Measurements from ENCODE around the gene TNFRSF13B. TPM values are rescaled to one million over a fixed set of nuclear protein-coding genes. Genes with fewer than 3 reads are reported as not detected.

TNFRSF13B gene
- total RNA-seq, 2 donors from 2014 or later = not detected

DNA sequence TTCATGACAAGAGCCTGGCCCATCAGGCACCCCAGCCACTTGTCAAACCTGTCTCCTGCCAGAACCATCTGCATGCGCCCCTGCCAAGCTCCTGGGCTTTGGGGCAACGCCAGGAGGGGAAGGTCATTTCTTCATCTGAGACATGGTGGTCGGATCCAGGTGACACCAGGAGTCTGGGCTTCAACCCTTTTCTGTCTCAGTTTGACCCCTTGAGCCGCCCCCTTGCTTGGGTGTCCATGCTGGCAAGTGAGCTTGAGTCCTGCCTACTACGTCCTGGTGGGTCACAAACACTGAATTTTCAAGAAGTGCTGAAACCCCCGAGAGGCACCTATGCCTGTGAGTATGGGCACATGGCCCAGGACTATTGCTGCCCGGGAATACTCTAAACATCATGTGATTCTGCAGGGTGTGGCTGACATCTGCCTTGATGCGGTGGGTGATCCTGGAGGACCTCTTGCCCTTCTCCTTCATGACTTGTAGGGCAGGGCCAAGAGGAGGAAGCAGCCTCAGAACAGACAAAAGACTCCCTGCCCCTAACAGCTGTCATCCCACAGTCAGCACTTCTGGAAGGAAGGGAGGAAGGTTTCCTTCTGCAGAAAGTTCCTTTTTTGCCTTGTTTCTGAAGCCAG lies 43.4 kb downstream of the TNFRSF13B start:
- WGBS, 2 donors = 75% methylated on average over 8 of the region's 8 CpGs
- no peak for TF ChIP-seq POLR2A (IDR thresholded peaks at IDR 0.05)
- TF ChIP-seq, protein P1, sequence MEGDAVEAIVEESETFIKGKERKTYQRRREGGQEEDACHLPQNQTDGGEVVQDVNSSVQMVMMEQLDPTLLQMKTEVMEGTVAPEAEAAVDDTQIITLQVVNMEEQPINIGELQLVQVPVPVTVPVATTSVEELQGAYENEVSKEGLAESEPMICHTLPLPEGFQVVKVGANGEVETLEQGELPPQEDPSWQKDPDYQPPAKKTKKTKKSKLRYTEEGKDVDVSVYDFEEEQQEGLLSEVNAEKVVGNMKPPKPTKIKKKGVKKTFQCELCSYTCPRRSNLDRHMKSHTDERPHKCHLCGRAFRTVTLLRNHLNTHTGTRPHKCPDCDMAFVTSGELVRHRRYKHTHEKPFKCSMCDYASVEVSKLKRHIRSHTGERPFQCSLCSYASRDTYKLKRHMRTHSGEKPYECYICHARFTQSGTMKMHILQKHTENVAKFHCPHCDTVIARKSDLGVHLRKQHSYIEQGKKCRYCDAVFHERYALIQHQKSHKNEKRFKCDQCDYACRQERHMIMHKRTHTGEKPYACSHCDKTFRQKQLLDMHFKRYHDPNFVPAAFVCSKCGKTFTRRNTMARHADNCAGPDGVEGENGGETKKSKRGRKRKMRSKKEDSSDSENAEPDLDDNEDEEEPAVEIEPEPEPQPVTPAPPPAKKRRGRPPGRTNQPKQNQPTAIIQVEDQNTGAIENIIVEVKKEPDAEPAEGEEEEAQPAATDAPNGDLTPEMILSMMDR (IDR thresholded peaks at IDR 0.05) = no peak
- Histone ChIP-seq H3K9me3 (no peaks in the 10 kb centered on the region), H3K36me3 (replicated peaks in 1 of 2; ENCODE audit: insufficient read depth in 1 of 2, low read depth in 2 of 2) (no peaks in the 10 kb centered on the region), H3K4me1 (peaks cover 5% of the 10 kb centered on the region), H3K27ac (no peak overlapping the region), H3K4me3 (no peak overlapping the region), H3K27me3 (no peaks in the 10 kb centered on the region)
- no peak for ATAC-seq
- no peak for DNase-seq
- intact Hi-C loops (cut with DNase I) = no loop called here

DNA sequence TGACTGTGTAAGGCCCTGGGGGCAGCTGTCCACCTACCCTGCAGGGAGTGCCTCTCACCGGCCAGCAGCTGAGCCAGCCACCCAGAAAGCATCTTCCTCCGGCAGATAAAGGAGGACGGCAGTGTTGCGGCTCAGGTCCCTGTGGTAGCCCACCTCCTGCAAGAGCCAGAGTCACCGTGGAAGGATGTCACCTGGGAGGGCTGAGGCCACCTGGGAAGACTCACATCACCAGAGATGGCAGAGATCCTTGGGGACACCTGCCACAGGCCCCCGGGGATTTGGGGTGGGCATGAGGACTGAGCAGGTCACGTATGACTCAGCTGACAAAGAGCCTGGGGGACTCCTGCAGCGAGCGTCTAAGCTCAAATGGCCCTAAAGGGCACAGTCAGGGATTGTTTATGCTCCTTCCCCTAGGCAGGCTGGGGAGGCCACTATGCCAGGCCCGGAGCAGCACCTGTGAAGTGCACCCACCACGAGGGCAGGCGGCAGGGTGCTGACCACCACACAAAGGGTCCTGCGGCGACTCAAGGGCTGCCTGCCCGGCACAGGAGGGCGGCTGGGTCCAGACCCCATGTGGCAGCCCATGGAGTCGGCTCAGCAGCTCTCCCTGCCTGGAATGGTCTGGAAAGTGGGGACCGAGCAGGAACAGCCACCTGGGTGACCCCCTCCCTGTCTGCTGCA lies 44.1 kb downstream of the TNFRSF13B start:
- WGBS, 2 donors = 84 to 91% methylated on average over 9 to 16 of the region's 18 CpGs
- H3K9me3 ChIP-seq = no peaks in the 10 kb centered on the region
- H3K27ac ChIP-seq = no peak overlapping the region
- H3K36me3 ChIP-seq (replicated peaks in 1 of 2; ENCODE audit: insufficient read depth in 1 of 2, low read depth in 2 of 2) = no peaks in the 10 kb centered on the region
- H3K4me3 ChIP-seq = no peak overlapping the region
- intact Hi-C loops (cut with DNase I) = no loop called here
- ATAC-seq = no peak
- no peak for TF ChIP-seq POLR2A (IDR thresholded peaks at IDR 0.05)
- TF ChIP-seq, protein P1 (IDR thresholded peaks at IDR 0.05) = no peak
- H3K4me1 ChIP-seq = peaks cover 13% of the 10 kb centered on the region
- DNase-seq = no peak
- no peaks in the 10 kb centered on the region for H3K27me3 ChIP-seq

DNA sequence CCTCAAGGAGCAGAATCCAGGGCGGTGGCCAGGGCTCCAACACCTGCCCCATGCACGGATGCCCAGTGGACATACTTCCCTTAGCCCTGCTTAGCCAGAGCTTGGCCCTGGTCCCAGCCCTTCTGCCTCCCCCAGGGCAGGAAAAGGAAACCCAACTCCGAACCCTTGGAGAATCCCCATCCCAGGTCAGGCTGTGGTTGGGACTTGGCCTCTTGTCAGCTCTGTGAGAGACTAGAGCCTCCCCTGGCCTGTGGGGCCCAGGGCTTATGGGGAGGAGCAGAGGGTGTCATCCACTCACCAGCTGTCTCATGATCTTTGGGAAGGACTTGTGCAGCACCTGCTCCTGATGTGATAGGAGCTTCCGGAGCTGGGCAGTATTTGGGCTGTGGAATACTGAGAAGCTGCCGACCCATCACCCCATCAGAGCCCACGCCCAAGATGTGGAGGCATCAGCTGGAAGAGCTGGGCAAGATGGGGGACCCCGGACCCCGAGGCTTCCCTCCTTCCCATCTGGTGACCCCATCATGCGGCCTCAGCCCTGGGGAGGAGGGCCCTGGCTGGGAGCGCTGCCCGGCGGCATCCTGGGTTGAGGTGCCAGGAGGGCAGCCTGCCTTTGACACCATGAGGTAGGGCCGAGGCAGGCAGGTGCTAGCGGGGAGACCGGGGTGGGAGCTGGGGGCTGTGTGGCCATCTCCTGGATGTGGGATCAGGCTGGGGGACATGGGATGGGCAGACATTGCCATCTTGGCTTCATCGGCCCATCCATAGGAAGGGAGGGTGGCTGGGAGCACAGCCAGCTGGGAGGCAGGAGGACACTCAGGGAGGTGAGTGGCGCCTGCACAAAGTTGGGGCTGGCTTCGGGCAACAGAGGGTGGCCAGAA lies 45.1 kb downstream of the TNFRSF13B start:
- no peaks in the 10 kb centered on the region for H3K27me3 ChIP-seq
- DNase-seq (no peak), ATAC-seq (no peak)
- 88 to 96% methylated on average over 9 to 14 of the region's 18 CpGs for WGBS, 2 donors
- H3K4me3 ChIP-seq = no peak overlapping the region
- intact Hi-C loops (cut with DNase I) = no loop called here
- no peak overlapping the region for H3K27ac ChIP-seq
- TF ChIP-seq, protein P1 (IDR thresholded peaks at IDR 0.05) = no peak
- TF ChIP-seq POLR2A (IDR thresholded peaks at IDR 0.05) = no peak
- H3K36me3 ChIP-seq (replicated peaks in 1 of 2; ENCODE audit: insufficient read depth in 1 of 2, low read depth in 2 of 2) = no peaks in the 10 kb centered on the region
- peaks cover 17% of the 10 kb centered on the region for H3K4me1 ChIP-seq
- no peaks in the 10 kb centered on the region for H3K9me3 ChIP-seq

DNA sequence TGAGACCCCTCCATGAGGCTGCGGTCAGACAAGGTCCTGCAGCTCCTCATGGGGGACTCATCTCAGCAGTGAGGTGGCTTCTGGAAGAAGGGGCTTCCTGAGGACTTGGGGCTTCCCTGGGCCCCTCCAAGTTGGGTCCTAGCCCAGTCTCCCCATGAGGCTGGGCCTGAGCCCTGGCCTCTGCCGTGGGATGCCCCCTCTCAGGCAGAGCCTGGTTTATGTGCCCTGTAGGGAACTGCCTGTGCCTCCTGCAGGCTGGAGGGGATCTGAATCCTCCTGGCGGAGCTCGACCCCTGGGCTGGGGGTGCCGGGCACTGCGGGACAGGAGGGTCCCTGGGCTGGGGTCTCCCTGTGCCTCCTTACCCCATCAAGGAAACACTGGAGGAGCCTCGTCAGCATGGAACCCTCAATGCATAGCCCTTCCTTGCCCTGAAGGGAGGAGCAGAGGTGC lies 45.8 kb downstream of the TNFRSF13B start:
- 93% methylated on average over 7 of the region's 7 CpGs; no CpG with 5 or more reads in 1 of the 2 donors for WGBS, 2 donors
- Histone ChIP-seq H3K27ac (no peak overlapping the region), H3K36me3 (replicated peaks in 1 of 2; ENCODE audit: insufficient read depth in 1 of 2, low read depth in 2 of 2) (no peaks in the 10 kb centered on the region), H3K27me3 (no peaks in the 10 kb centered on the region), H3K4me3 (no peak overlapping the region), H3K9me3 (no peaks in the 10 kb centered on the region), H3K4me1 (peaks cover 17% of the 10 kb centered on the region)
- no peak for DNase-seq
- ATAC-seq = no peak
- TF ChIP-seq, protein P1 (IDR thresholded peaks at IDR 0.05) = no peak
- no peak for TF ChIP-seq POLR2A (IDR thresholded peaks at IDR 0.05)
- intact Hi-C loops (cut with DNase I) = no loop called here
